Tibial artery (tissue), 4 donors: Measurements from ENCODE around the gene UNC45B.
"Not testable (repeated sequence)": the region's sequence is repeated elsewhere in the genome, so short reads cannot be mapped to it uniquely, and the experiment has no call there.

Experiments used
- DNase-seq, 2 donors: peaks; one replicate each; pipeline ENCODE4 v3.0.0-alpha.2; 2019
- H3K27ac ChIP-seq, 2 donors: fragments of 200-600 bp; sonication (generic) in 1 of 2; 1 replicate in 1 of 2; 2 replicates in 1 of 2; pipeline ENCODE4 v1.5.1; 2018 to 2019; ENCODE audit warnings: mild to moderate bottlenecking in 1 of 2
- H3K27me3 ChIP-seq, 2 donors: fragments of 200-600 bp; sonication (generic) in 1 of 2; one replicate each; pipeline versions ENCODE4 v1.5.1 to v1.6.0; 2016 to 2019
- H3K36me3 ChIP-seq, 3 donors: fragments of 200-600 bp; sonication (generic) in 2 of 3; one replicate each; pipeline ENCODE4 v1.5.1; 2016 to 2019; ENCODE audit warnings: mild to moderate bottlenecking in 2 of 3
- H3K4me1 ChIP-seq, 4 donors: fragments of 200-600 bp; sonication (generic) in 2 of 4; 1 replicate in 3 of 4; 2 replicates in 1 of 4; pipeline ENCODE4 v1.5.1; 2016 to 2019
- H3K4me3 ChIP-seq, 2 donors: fragments of 200-600 bp; sonication (generic) in 1 of 2; 1 replicate in 1 of 2; 2 replicates in 1 of 2; pipeline ENCODE4 v1.5.1; 2018 to 2019; ENCODE audit warnings: mild to moderate bottlenecking in 2 of 2
- H3K9me3 ChIP-seq, 3 donors: fragments of 200-600 bp; sonication (generic) in 1 of 3; one replicate each; pipeline ENCODE4 v1.5.1; 2016 to 2019
- intact Hi-C: fragments of 100-400 bp; cut with DNase I; formaldehyde crosslinking; loops from one replicate; pipeline ENCODE4 v1.15.0; 2023; ENCODE audit warnings: low total_unique reads
- TF ChIP-seq, protein P1 (sequence below), 2 experiments: fragments of 200-600 bp in 1 of 2; fragments of 450-650 bp in 1 of 2; IDR thresholded peaks; one replicate each; pipeline ENCODE4 v1.5.1; 2017 to 2019; ENCODE audit warnings: antibody characterized with exemption in 2 of 2, mild to moderate bottlenecking in 1 of 2, moderate library complexity in 1 of 2

The UNC45B gene

DNA sequence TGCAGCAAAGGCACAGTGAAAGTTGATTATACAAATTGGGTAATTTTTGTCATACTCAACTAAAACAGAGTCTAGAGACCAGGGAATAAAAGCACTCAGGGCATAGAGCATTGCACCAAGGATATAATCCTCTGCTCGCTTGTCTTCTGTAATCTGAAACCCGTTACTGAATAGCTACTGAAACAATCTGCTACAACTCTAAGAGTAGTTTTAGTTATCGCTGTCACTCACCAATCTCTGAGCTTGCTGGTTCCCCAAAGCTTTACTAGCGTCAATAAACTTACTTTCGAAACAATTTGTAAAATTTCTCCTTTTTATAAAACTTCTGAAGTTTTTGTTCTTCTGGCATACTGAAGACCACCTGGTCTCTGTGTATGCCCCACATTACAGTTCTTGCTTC lies 69.5 kb downstream of the UNC45B start:
- H3K36me3 ChIP-seq: no peaks in the 10 kb centered on the region
- H3K4me3 ChIP-seq: no peak overlapping the region
- DNase-seq: no peak
- no peaks in the 10 kb centered on the region for H3K4me1 ChIP-seq
- TF ChIP-seq, protein P1, sequence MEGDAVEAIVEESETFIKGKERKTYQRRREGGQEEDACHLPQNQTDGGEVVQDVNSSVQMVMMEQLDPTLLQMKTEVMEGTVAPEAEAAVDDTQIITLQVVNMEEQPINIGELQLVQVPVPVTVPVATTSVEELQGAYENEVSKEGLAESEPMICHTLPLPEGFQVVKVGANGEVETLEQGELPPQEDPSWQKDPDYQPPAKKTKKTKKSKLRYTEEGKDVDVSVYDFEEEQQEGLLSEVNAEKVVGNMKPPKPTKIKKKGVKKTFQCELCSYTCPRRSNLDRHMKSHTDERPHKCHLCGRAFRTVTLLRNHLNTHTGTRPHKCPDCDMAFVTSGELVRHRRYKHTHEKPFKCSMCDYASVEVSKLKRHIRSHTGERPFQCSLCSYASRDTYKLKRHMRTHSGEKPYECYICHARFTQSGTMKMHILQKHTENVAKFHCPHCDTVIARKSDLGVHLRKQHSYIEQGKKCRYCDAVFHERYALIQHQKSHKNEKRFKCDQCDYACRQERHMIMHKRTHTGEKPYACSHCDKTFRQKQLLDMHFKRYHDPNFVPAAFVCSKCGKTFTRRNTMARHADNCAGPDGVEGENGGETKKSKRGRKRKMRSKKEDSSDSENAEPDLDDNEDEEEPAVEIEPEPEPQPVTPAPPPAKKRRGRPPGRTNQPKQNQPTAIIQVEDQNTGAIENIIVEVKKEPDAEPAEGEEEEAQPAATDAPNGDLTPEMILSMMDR (IDR thresholded peaks at IDR 0.05): no peak
- H3K9me3 ChIP-seq: peaks cover 0 to 5% (median 0%) of the 10 kb centered on the region in 3 donors
- intact Hi-C loops: no loop called here
- no peak overlapping the region for H3K27ac ChIP-seq
- H3K27me3 ChIP-seq: peaks cover 0 to 7% of the 10 kb centered on the region in 2 donors

DNA sequence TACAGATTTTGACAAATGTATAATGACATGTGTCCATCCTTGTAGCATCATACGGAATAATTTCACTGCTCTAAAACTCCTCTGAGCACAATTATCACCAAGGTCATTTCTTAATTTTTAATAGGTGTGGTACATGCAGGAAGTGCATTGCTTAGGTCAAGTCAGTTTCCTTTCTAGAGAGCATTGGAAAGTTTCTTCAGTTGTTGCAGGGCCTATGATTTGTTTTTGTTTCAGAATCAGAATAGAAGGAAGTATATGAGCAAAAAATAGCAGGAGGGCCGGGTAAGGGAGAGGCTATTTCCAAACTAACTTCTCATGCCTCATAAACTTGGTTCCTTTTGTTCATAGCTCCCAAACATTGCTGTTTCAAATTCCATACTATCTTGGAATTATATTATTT lies 71.3 kb downstream of the UNC45B start:
- DNase-seq: no peak
- H3K4me1 ChIP-seq: no peaks in the 10 kb centered on the region
- H3K9me3 ChIP-seq: peaks cover 0 to 12% (median 3%) of the 10 kb centered on the region in 3 donors
- H3K36me3 ChIP-seq: no peaks in the 10 kb centered on the region
- TF ChIP-seq, protein P1 (IDR thresholded peaks at IDR 0.05): no peak
- intact Hi-C loops: no loop called here
- no peak overlapping the region for H3K4me3 ChIP-seq
- H3K27me3 ChIP-seq: peaks cover 0 to 9% of the 10 kb centered on the region in 2 donors
- H3K27ac ChIP-seq: no peak overlapping the region

DNA sequence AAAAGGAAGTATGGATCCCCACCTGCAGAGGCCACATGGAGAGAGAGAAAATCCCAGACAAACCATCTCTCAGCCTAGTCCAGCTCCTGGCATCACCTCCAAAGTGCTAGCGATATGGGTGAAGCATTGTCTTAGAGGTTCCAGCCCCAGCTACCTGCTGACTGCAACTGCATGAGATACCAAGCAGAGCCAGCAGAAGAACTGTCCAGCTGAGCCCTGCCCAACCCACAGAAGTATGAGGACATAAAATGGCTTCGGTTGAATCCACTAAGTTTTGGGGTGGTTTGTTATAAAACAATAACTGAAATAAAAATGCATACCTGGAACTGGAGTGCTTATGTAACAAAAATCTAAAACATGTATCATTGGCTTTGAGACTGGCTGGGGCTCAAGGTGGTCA lies 74.8 kb downstream of the UNC45B start:
- Histone ChIP-seq H3K36me3 (no peaks in the 10 kb centered on the region), H3K27me3 (peaks cover 0 to 2% of the 10 kb centered on the region in 2 donors), H3K27ac (no peak overlapping the region), H3K9me3 (peaks cover 0 to 12% (median 3%) of the 10 kb centered on the region in 3 donors), H3K4me1 (no peaks in the 10 kb centered on the region), H3K4me3 (no peak overlapping the region)
- TF ChIP-seq, protein P1 (IDR thresholded peaks at IDR 0.05): no peak
- intact Hi-C loops: no loop called here
- DNase-seq: no peak

DNA sequence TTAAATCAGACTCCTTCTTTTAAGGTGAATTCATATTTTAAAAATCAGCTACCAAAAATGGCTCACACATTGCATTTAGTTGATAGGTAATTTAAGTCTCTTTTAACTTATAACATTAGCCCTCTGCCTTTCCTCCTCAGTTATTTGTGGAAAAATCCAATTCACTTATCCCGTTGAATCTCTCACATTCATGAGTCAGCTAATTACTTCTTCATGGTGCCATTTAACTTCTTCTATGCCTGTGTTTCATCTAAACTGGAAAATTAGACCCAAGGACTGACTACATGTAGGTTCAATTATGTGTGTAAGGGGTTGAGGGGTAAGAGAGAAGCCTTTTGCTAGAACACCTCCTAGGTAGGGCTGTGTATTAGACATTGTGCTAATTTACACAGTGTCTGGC lies 76.8 kb downstream of the UNC45B start:
- Histone ChIP-seq H3K36me3 (no peaks in the 10 kb centered on the region), H3K27me3 (peaks cover 0 to 2% of the 10 kb centered on the region in 2 donors), H3K27ac (no peak overlapping the region), H3K4me3 (no peak overlapping the region), H3K4me1 (no peaks in the 10 kb centered on the region), H3K9me3 (peaks cover 0 to 12% (median 3%) of the 10 kb centered on the region in 3 donors)
- intact Hi-C loops: no loop called here
- TF ChIP-seq, protein P1 (IDR thresholded peaks at IDR 0.05): no peak
- DNase-seq: no peak

DNA sequence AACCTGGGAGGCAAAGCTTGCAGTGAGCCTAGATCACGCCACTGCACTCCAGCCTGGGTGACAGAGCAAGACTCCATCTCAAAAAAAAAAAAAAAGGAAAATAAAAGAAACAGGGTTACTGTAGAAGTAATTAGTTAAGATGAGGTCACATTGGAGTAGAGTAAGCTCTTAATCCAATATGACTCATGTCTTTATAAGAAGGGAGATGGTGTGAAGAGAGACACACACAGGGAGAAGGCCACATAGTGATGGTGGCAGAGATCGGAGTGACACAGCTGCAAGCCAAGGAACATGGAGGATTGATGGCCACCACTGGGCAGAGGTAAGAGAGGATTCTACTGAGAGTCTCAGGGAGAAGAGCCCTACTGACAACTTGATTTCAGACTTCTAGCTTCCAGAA lies 79.9 kb downstream of the UNC45B start:
- no peak for DNase-seq
- H3K27me3 ChIP-seq: no peaks in the 10 kb centered on the region
- intact Hi-C loops: no loop called here
- H3K27ac ChIP-seq: no peak overlapping the region
- H3K4me3 ChIP-seq: no peak overlapping the region
- no peaks in the 10 kb centered on the region for H3K4me1 ChIP-seq
- peaks cover 0 to 3% (median 0%) of the 10 kb centered on the region in 3 donors for H3K9me3 ChIP-seq
- TF ChIP-seq, protein P1 (IDR thresholded peaks at IDR 0.05): no peak
- no peaks in the 10 kb centered on the region for H3K36me3 ChIP-seq

DNA sequence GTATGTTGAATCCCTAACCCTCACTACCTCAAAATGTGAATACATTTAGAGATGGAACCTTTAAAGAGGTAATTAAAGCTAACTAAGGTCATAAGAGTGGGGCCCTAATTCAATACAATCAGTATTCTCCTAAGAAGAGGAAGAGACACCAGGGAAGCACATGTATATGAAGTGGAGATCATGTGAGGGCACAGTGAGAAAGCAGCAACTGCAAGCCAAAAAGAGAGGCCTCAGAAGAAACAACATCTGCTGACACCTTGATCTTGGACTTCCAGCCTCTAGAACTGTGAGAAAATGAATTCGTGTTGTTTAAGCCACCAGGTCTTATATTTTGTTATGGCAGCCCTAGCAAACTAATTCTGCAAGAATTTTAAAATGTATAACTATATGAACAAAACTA lies 82.0 kb downstream of the UNC45B start:
- H3K9me3 ChIP-seq: no peaks in the 10 kb centered on the region
- DNase-seq: no peak
- H3K4me1 ChIP-seq: no peaks in the 10 kb centered on the region
- TF ChIP-seq, protein P1 (IDR thresholded peaks at IDR 0.05): no peak
- H3K36me3 ChIP-seq: no peaks in the 10 kb centered on the region
- H3K4me3 ChIP-seq: no peak overlapping the region
- intact Hi-C loops: no loop called here
- no peak overlapping the region for H3K27ac ChIP-seq
- no peaks in the 10 kb centered on the region for H3K27me3 ChIP-seq

DNA sequence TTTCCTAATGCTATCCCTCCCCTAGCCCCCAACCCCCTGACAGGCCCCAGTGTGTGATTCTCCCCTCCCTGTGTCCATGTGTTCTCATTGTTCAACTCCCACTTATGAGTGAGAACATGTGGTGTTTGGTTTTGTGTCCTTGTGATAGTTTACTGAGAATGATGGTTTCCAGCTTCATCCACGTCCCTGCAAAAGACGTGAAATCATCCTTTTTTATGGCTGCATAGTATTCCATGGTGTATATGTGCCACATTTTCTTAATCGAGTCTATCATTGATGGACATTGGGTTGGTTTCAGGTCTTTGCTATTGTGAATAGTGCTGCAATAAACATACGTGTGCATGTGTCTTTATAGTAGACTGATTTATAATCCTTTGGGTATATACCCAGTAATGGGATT lies 86.7 kb downstream of the UNC45B start:
- H3K4me3 ChIP-seq, DNase-seq, H3K9me3 ChIP-seq, H3K27ac ChIP-seq, H3K4me1 ChIP-seq, H3K36me3 ChIP-seq, intact Hi-C loops, H3K27me3 ChIP-seq: not testable (repeated sequence)
